ENCODE results near the gene ZNF362. TPM values are rescaled to one million over a fixed set of nuclear protein-coding genes. Genes with fewer than 3 reads are reported as not detected.
A peak's percentile ranks its signal among the peaks of the same experiment; 100 is the strongest.

The ZNF362 gene
- total RNA-seq, 1 donor from 2014 or later: 24.6 TPM

DNA sequence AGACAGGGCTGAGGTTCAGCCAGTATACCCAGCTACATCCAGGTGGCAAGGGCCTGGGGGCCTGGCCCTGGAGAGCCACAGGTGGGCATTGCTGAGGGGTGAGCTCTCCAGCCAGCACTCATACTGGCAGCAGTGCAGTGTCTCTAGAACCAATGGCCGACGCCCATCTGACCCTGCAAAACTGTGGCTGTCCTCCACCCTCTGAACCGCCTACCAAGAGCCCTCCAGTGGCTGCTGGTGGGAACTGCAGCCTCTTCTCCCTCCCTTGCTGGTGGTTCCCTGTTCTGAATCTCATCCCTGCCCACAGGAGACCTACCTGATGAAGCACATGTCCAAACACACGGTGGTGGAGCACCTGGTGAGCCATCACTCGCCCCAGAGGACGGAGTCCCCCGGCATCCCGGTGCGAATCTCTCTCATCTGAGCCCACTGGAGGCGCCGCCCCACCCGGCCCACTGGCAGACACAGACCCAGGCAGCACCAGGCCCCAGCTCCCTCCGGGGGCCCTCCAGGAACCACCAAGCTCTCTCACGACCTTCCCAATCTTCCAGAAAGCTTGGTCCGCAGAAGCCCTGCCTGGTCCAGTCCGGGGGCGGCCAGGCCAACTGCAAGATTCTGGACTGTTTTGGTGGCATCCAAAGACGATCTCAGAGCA lies 42.5 kb downstream of the ZNF362 start:
- H3K36me3 ChIP-seq: peaks cover 0 to 38% of the 10 kb centered on the region in 2 donors
- DNase-seq (ENCODE audit: extremely low spot score in 2 of 2): no peak
- H3K27ac ChIP-seq: peak overlapping the region; percentile 18

DNA sequence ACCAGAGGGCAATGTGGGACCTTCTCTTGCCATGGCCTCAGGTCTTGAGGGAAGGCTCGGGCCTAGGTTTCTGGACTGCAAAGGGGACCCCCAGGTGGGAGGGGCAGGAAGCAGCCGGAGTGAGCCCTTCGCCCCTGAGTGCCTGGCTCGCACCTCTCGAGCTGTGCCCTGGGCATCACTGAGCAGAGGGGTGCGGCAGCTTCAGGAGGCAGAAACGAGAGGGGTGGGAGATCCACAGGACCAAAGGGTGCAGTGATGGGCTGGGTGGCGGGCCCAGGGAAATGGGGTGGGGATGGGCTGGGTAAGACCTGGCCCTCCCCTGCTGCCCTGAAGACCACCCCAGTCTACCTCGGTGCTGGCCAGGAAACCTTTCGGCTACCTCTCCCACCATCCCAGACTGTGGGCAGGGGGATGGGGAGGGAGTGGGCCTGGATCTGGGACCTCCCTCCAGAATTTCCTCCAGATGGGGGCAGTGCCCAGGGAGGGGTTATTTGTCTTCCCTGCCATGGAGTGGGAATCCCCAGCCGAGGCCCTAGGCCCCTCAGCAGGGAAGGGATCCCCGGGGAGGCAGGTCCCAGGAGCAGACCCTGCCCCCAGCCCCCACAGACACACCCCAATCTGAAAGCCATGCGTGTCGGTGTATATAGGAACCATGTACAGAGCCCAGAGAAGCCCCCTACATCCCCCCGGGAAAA lies 43.3 kb downstream of the ZNF362 start:
- DNase-seq (ENCODE audit: extremely low spot score in 2 of 2): no peak
- intact Hi-C loops (cut with DNase I): loop anchor here (5.0 kb wide), 1 partner anchor 68 kb away; no protein-coding TSS in a partner anchor
- peak overlapping the region; percentile 75 for H3K27ac ChIP-seq
- TF ChIP-seq, protein P1, sequence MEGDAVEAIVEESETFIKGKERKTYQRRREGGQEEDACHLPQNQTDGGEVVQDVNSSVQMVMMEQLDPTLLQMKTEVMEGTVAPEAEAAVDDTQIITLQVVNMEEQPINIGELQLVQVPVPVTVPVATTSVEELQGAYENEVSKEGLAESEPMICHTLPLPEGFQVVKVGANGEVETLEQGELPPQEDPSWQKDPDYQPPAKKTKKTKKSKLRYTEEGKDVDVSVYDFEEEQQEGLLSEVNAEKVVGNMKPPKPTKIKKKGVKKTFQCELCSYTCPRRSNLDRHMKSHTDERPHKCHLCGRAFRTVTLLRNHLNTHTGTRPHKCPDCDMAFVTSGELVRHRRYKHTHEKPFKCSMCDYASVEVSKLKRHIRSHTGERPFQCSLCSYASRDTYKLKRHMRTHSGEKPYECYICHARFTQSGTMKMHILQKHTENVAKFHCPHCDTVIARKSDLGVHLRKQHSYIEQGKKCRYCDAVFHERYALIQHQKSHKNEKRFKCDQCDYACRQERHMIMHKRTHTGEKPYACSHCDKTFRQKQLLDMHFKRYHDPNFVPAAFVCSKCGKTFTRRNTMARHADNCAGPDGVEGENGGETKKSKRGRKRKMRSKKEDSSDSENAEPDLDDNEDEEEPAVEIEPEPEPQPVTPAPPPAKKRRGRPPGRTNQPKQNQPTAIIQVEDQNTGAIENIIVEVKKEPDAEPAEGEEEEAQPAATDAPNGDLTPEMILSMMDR (IDR thresholded peaks at IDR 0.05): no peak
- no peak for TF ChIP-seq POLR2A (IDR thresholded peaks at IDR 0.05)
- TF ChIP-seq POLR2AphosphoS5 (IDR thresholded peaks at IDR 0.05; ENCODE audit: insufficient read depth in 1 of 2, low read depth in 1 of 2): no peak
- no peaks in the 10 kb centered on the region for H3K9me3 ChIP-seq
- H3K27me3 ChIP-seq: no peaks in the 10 kb centered on the region
- peaks cover 0 to 29% of the 10 kb centered on the region in 2 donors for H3K36me3 ChIP-seq
- H3K4me3 ChIP-seq: no peak overlapping the region
- peaks cover 31% of the 10 kb centered on the region for H3K4me1 ChIP-seq

More for the DNA sequence above, 42.5 kb downstream of the ZNF362 start:
- H3K4me3 ChIP-seq: no peak overlapping the region
- intact Hi-C loops (cut with DNase I): loop anchor here (5.0 kb wide), 1 partner anchor 69 kb away; no protein-coding TSS in a partner anchor
- H3K4me1 ChIP-seq: peaks cover 31% of the 10 kb centered on the region
- H3K9me3 ChIP-seq: no peaks in the 10 kb centered on the region
- H3K27me3 ChIP-seq: no peaks in the 10 kb centered on the region
- no peak for TF ChIP-seq POLR2AphosphoS5 (IDR thresholded peaks at IDR 0.05; ENCODE audit: insufficient read depth in 1 of 2, low read depth in 1 of 2)
- TF ChIP-seq, protein P1 (IDR thresholded peaks at IDR 0.05): peak; percentile 26 to 75 (median 73)

DNA sequence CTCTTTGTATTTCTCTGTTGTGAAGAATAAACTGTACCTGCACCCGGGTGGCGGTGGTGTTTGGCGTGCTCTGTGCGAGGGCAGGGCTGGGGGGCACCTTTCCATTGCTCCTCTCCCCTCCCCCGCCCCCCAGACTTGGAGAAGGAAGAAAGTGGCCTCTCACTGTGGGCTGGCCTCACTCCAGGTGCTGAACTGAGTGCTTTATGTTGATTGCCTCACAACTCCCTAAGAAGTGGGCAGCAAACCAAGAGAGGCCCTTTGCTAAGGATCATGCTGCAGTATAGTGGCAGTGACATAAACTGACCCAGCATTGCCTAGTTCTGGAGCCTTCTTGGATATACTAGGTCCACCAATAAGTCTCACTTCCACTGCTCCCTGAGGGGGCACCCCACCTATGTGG lies 44.4 kb downstream of the ZNF362 start:
- peaks cover 0 to 22% of the 10 kb centered on the region in 2 donors for H3K36me3 ChIP-seq
- no peak overlapping the region for H3K4me3 ChIP-seq
- no peak for DNase-seq (ENCODE audit: extremely low spot score in 2 of 2)
- H3K27ac ChIP-seq: peak overlapping the region; percentile 75
- no peaks in the 10 kb centered on the region for H3K9me3 ChIP-seq
- intact Hi-C loops (cut with DNase I): no loop called here
- peak in 1 of 2 donors; percentile 44 for TF ChIP-seq POLR2AphosphoS5 (IDR thresholded peaks at IDR 0.05; ENCODE audit: insufficient read depth in 1 of 2, low read depth in 1 of 2)
- TF ChIP-seq POLR2A (IDR thresholded peaks at IDR 0.05): no peak
- TF ChIP-seq, protein P1 (IDR thresholded peaks at IDR 0.05): no peak
- H3K4me1 ChIP-seq: peaks cover 20% of the 10 kb centered on the region
- H3K27me3 ChIP-seq: no peaks in the 10 kb centered on the region

DNA sequence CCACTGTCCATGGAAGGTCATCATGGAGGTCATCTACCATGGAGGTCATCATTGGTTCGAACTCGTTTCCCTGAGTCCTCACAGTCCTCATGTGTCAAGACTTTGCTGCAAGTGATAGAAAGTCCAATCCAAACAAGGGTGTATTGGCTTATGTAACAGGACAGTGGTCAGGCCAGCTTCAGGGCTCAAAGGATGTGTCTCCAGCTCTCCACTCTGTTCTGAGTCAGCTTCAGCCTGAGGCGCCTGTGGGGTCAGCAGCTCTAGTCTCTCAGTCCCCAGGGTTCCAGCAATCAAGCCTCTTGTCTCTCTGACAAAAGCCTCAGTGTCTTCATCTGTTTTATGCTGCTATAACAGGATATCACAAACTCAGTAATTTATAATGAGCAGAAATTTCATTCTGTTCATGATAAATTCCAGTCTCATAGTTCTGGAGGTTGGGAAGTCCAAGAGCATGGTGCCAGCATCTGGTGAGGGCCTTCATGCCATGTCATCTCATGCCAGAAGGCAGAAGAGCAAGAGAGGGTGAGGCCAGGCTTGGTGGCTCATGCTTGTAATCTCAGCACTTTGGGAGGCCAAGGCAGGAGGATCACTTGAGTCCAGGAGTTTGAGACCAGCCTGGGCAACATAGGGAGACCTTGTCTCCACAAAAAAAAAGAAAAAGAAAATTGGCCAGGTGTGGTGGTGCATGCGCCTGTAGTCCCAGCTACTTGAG lies 45.1 kb downstream of the ZNF362 start:
- no peak for DNase-seq (ENCODE audit: extremely low spot score in 2 of 2)
- peak overlapping the region; percentile 75 for H3K27ac ChIP-seq
- intact Hi-C loops (cut with DNase I): no loop called here

More for the DNA sequence above, 45.1 kb downstream of the ZNF362 start:
- peaks cover 22% of the 10 kb centered on the region for H3K4me1 ChIP-seq
- TF ChIP-seq POLR2A (IDR thresholded peaks at IDR 0.05) (no peak), POLR2AphosphoS5 (IDR thresholded peaks at IDR 0.05; ENCODE audit: insufficient read depth in 1 of 2, low read depth in 1 of 2) (no peak)
- TF ChIP-seq, protein P1 (IDR thresholded peaks at IDR 0.05): no peak
- no peaks in the 10 kb centered on the region for H3K27me3 ChIP-seq
- no peaks in the 10 kb centered on the region for H3K9me3 ChIP-seq
- no peak overlapping the region for H3K4me3 ChIP-seq
- H3K36me3 ChIP-seq: peaks cover 0 to 15% of the 10 kb centered on the region in 2 donors
